Measurements from ENCODE around the gene CAPN12. TPM values are rescaled to one million over a fixed set of nuclear protein-coding genes. Genes with fewer than 3 reads are reported as not detected.

The CAPN12 gene
- total RNA-seq, 1 experiment from 2014 or later, result 58.5 TPM

- no peak for ATAC-seq
- peaks cover 49% of the 10 kb centered on the region for H3K36me3 ChIP-seq (ENCODE audit: control insufficient read depth, insufficient read depth, low read length)
- H3K27ac ChIP-seq (ENCODE audit: low read length), result peak overlapping the region; percentile 93
- no peak for DNase-seq (ENCODE audit: low read depth, low spot score)
- peak; percentile 38; the same call in 1 of the 2 replicates for TF ChIP-seq POLR2AphosphoS5 (IDR thresholded peaks at IDR 0.05; ENCODE audit: low read depth, low read length)
- no peak for TF ChIP-seq REST (IDR thresholded peaks at IDR 0.05; ENCODE audit: insufficient read depth in 1 of 2, low read depth in 2 of 2, low read length in 1 of 2)
- TF ChIP-seq SIN3A (IDR thresholded peaks at IDR 0.05; ENCODE audit: borderline replicate concordance, insufficient read depth, low read depth, low read length), result no peak
- ChIA-PET CTCF (interaction anchor here (0.7 to 0.8 kb wide), 4 partner anchors 12 to 200 kb away, joined by 3 read pairs; partner anchors contain the start of genes MRPS12 and SARS2), POLR2A (interaction anchor here (0.9 kb wide), 1 partner anchor 107 kb away, joined by 4 read pairs; no protein-coding TSS in a partner anchor)
- intact Hi-C loops (cut with micrococcal nuclease; ENCODE audit: unreplicated experiment), result loop anchor here (5.0 kb wide), 2 partner anchors 102 to 202 kb away; partner anchors contain the start of genes ECH1, MRPS12 and SARS2
- no TSS peak for BruUV-seq (replicated peaks)
- H3K4me1 ChIP-seq (ENCODE audit: control insufficient read depth, insufficient read depth, low read length), result peaks cover 96% of the 10 kb centered on the region
- in situ Hi-C loops (cut with HindIII; ENCODE audit: low pct_unique_long_range_greater_than_20kb, low sequenced_read_pairs), result no loop called here
- H3K4me3 ChIP-seq (ENCODE audit: low read depth in 2 of 2, low read length in 2 of 2), result no peak overlapping the region
- H3K27me3 ChIP-seq (ENCODE audit: control insufficient read depth, insufficient read depth, low read length), result no peaks in the 10 kb centered on the region
- no peaks in the 10 kb centered on the region for H3K9me3 ChIP-seq (ENCODE audit: control insufficient read depth, insufficient read depth, low read depth, low read length)
These were observed 13.9 kb downstream of the CAPN12 start for GRCh38 chr19:38730470-38730730.

GRCh38 chr19:38729653-38730469 lies 14.4 kb downstream of the CAPN12 start:
- Histone ChIP-seq H3K4me3 (ENCODE audit: low read depth in 2 of 2, low read length in 2 of 2) (no peak overlapping the region), H3K27ac (ENCODE audit: low read length) (peak overlapping the region; percentile 93), H3K4me1 (ENCODE audit: control insufficient read depth, insufficient read depth, low read length) (peaks cover 96% of the 10 kb centered on the region), H3K27me3 (ENCODE audit: control insufficient read depth, insufficient read depth, low read length) (no peaks in the 10 kb centered on the region), H3K9me3 (ENCODE audit: control insufficient read depth, insufficient read depth, low read depth, low read length) (no peaks in the 10 kb centered on the region), H3K36me3 (ENCODE audit: control insufficient read depth, insufficient read depth, low read length) (peaks cover 54% of the 10 kb centered on the region)
- DNase-seq (ENCODE audit: low read depth, low spot score) (peak; percentile 61), ATAC-seq (peak; percentile 46)
- intact Hi-C loops (cut with micrococcal nuclease; ENCODE audit: unreplicated experiment), result loop anchor here (5.0 kb wide), 3 partner anchors 78 to 202 kb away; partner anchors contain the start of genes ECH1, MRPS12 and SARS2
- no peak for TF ChIP-seq REST (IDR thresholded peaks at IDR 0.05; ENCODE audit: insufficient read depth in 1 of 2, low read depth in 2 of 2, low read length in 1 of 2)
- no peak for TF ChIP-seq POLR2AphosphoS5 (IDR thresholded peaks at IDR 0.05; ENCODE audit: low read depth, low read length)
- TF ChIP-seq SIN3A (IDR thresholded peaks at IDR 0.05; ENCODE audit: borderline replicate concordance, insufficient read depth, low read depth, low read length), result no peak
- no peak for TF ChIP-seq TCF7L2 (IDR thresholded peaks at IDR 0.05; ENCODE audit: low read depth, low read length)
- TF ChIP-seq CTCF (IDR thresholded peaks at IDR 0.05), result no peak
- in situ Hi-C loops (cut with HindIII; ENCODE audit: low pct_unique_long_range_greater_than_20kb, low sequenced_read_pairs), result no loop called here
- ChIA-PET POLR2A (no interaction called here), CTCF (interaction anchor here (0.6 to 0.8 kb wide), 4 partner anchors 12 to 131 kb away, joined by 3 read pairs; no protein-coding TSS in a partner anchor)
- BruUV-seq (replicated peaks), result TSS peak; percentile 94
